ENCODE results near the gene THOC1. TPM values are rescaled to one million over a fixed set of nuclear protein-coding genes. Genes with fewer than 3 reads are reported as not detected.

THOC1 gene
- total RNA-seq: 10 to 100 TPM; 29.0 to 35.8 TPM

GRCh38 chr18:267688-268552, at the start of gene THOC1:
TSS of gene THOC1 (minus strand) at chr18:268047. CDS start at chr18:268019, 28 bp downstream.
- intact Hi-C loops (cut with DNase I): no loop called here
- peak; percentile 91 for DNase-seq (ENCODE audit: low spot score)
- under 1% methylated on average over 65 of the region's 69 CpGs for WGBS

GRCh38 chr18:317618-318017, 49.8 kb upstream of the THOC1 start:
- Histone ChIP-seq H3K36me3 (no peaks in the 10 kb centered on the region), H3K4me3 (no peak overlapping the region), H3K27ac (no peak overlapping the region), H3K9me3 (no peaks in the 10 kb centered on the region), H3K4me1 (replicated peaks) (no peaks in the 10 kb centered on the region), H3K27me3 (replicated peaks; ENCODE audit: insufficient read depth) (no peaks in the 10 kb centered on the region)
- intact Hi-C loops (cut with DNase I): no loop called here
- no peak for DNase-seq (ENCODE audit: low spot score)
- TF ChIP-seq, protein P1, sequence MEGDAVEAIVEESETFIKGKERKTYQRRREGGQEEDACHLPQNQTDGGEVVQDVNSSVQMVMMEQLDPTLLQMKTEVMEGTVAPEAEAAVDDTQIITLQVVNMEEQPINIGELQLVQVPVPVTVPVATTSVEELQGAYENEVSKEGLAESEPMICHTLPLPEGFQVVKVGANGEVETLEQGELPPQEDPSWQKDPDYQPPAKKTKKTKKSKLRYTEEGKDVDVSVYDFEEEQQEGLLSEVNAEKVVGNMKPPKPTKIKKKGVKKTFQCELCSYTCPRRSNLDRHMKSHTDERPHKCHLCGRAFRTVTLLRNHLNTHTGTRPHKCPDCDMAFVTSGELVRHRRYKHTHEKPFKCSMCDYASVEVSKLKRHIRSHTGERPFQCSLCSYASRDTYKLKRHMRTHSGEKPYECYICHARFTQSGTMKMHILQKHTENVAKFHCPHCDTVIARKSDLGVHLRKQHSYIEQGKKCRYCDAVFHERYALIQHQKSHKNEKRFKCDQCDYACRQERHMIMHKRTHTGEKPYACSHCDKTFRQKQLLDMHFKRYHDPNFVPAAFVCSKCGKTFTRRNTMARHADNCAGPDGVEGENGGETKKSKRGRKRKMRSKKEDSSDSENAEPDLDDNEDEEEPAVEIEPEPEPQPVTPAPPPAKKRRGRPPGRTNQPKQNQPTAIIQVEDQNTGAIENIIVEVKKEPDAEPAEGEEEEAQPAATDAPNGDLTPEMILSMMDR (IDR thresholded peaks at IDR 0.05): no peak
- TF ChIP-seq POLR2A (IDR thresholded peaks at IDR 0.05) (no peak), POLR2AphosphoS5 (IDR thresholded peaks at IDR 0.05) (no peak)
- WGBS: 97% methylated on average over 6 of the region's 6 CpGs

More at GRCh38 chr18:267688-268552, at the start of gene THOC1:
- peak within 1 kb of the TSS; percentile 84 to 89 for H3K27ac ChIP-seq
- TF ChIP-seq POLR2A (IDR thresholded peaks at IDR 0.05) (peak; percentile 76), POLR2AphosphoS5 (IDR thresholded peaks at IDR 0.05) (peak; percentile 96)
- TF ChIP-seq, protein P1 (IDR thresholded peaks at IDR 0.05): peak in 2 of 4 experiments; percentile 13 to 20
- no peaks in the 10 kb centered on the region for H3K4me1 ChIP-seq (replicated peaks)
- no peaks in the 10 kb centered on the region for H3K36me3 ChIP-seq
- H3K27me3 ChIP-seq (replicated peaks; ENCODE audit: insufficient read depth): no peaks in the 10 kb centered on the region
- H3K9me3 ChIP-seq: no peaks in the 10 kb centered on the region
- peak within 1 kb of the TSS; percentile 88 to 92 for H3K4me3 ChIP-seq

DNA sequence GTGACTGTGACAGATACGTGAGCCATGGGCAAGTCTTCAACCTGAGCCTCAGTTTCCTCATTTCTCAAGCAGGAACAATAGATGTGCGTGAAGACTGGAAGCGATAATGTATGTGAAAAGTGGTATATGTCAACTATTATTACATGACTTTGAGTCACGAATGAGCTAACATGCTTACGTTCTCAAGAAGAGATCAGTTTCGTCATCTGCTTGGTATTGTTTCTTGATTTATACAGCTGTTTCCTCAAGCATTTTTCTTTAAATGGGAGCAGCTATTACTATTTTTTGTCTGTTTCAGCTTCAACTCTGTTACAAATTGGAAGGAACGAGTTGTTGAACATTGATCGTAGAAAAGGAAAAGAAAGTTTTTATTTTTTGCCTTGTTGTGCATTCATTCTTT, 48.5 kb upstream of the THOC1 start:
- no peaks in the 10 kb centered on the region for H3K9me3 ChIP-seq
- H3K4me3 ChIP-seq: no peak overlapping the region
- H3K27me3 ChIP-seq (replicated peaks; ENCODE audit: insufficient read depth): no peaks in the 10 kb centered on the region
- intact Hi-C loops (cut with DNase I): no loop called here
- no peak for DNase-seq (ENCODE audit: low spot score)
- WGBS: 81% methylated on average over 8 of the region's 8 CpGs
- H3K4me1 ChIP-seq (replicated peaks): no peaks in the 10 kb centered on the region
- TF ChIP-seq POLR2A (IDR thresholded peaks at IDR 0.05) (no peak), POLR2AphosphoS5 (IDR thresholded peaks at IDR 0.05) (no peak)
- TF ChIP-seq, protein P1 (IDR thresholded peaks at IDR 0.05): no peak
- no peaks in the 10 kb centered on the region for H3K36me3 ChIP-seq
- H3K27ac ChIP-seq: no peak overlapping the region

GRCh38 chr18:313931-314330, 46.1 kb upstream of the THOC1 start:
- DNase-seq (ENCODE audit: low spot score): no peak
- no peak overlapping the region for H3K27ac ChIP-seq
- no peaks in the 10 kb centered on the region for H3K27me3 ChIP-seq (replicated peaks; ENCODE audit: insufficient read depth)
- no peaks in the 10 kb centered on the region for H3K4me1 ChIP-seq (replicated peaks)
- H3K9me3 ChIP-seq: no peaks in the 10 kb centered on the region
- H3K36me3 ChIP-seq: no peaks in the 10 kb centered on the region
- intact Hi-C loops (cut with DNase I): no loop called here
- no peak overlapping the region for H3K4me3 ChIP-seq
- TF ChIP-seq POLR2A (IDR thresholded peaks at IDR 0.05) (no peak), POLR2AphosphoS5 (IDR thresholded peaks at IDR 0.05) (no peak)
- TF ChIP-seq, protein P1 (IDR thresholded peaks at IDR 0.05): no peak

DNA sequence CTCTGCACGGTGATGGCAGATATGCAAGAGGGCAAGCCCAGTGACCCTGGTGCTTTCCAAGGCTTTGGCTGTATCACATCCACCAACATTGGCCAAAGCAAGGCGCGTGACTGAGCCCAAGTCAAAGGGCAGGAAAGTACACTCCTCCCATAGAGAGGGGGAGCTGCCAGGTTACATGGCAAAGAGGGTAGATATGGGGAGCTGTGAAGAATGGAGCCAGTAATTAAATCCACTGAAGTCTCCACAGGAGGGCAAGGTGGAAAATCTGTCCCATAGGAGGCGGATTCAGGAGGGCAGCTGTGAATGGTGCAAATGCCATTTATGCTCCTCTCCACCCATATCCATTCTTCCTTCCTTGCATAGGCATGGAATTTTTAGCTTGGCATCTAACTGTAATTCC, 44.6 kb upstream of the THOC1 start:
- TF ChIP-seq POLR2A (IDR thresholded peaks at IDR 0.05) (no peak), POLR2AphosphoS5 (IDR thresholded peaks at IDR 0.05) (no peak)
- TF ChIP-seq, protein P1 (IDR thresholded peaks at IDR 0.05): no peak

More for the DNA sequence above, 44.6 kb upstream of the THOC1 start:
- H3K36me3 ChIP-seq: no peaks in the 10 kb centered on the region
- no peaks in the 10 kb centered on the region for H3K4me1 ChIP-seq (replicated peaks)
- no peak overlapping the region for H3K4me3 ChIP-seq
- no peaks in the 10 kb centered on the region for H3K9me3 ChIP-seq
- no peak for DNase-seq (ENCODE audit: low spot score)
- no peaks in the 10 kb centered on the region for H3K27me3 ChIP-seq (replicated peaks; ENCODE audit: insufficient read depth)
- intact Hi-C loops (cut with DNase I): no loop called here
- 63% methylated on average over 4 of the region's 4 CpGs for WGBS
- H3K27ac ChIP-seq: no peak overlapping the region

Measured in prostate gland (tissue), 2 donors.